Gastrocnemius medialis (tissue), 4 donors: ENCODE data around the gene CKB. TPM values are rescaled to one million over a fixed set of nuclear protein-coding genes. Genes with fewer than 3 reads are reported as not detected.

Experiments used
- ATAC-seq, 2 donors: fragments of 150-250 bp; one replicate each; pipeline ENCODE4 v1.9.1; 2016
- DNase-seq, 2 donors: peaks; one replicate each; pipeline ENCODE4 v3.0.0-alpha.2; 2019
- H3K27ac ChIP-seq, 4 donors: fragments of 200-600 bp; sonication (generic); 1 replicate in 1 of 4; 2 replicates in 3 of 4; pipeline ENCODE4 v1.5.1; 2016 to 2018; ENCODE audit warnings: mild to moderate bottlenecking in 2 of 4, moderate library complexity in 1 of 4
- H3K27me3 ChIP-seq, 3 donors: fragments of 200-600 bp; sonication (generic) in 2 of 3; 1 replicate in 1 of 3; 2 replicates in 2 of 3; pipeline versions ENCODE4 v1.5.1 to v1.6.0; 2016 to 2019; ENCODE audit warnings: mild to moderate bottlenecking in 1 of 3, moderate library complexity in 1 of 3
- H3K36me3 ChIP-seq, 2 donors: fragments of 200-600 bp; sonication (generic) in 1 of 2; one replicate each; pipeline ENCODE4 v1.5.1; 2017 to 2018
- H3K4me1 ChIP-seq, 2 donors: fragments of 200-600 bp; sonication (generic) in 1 of 2; one replicate each; pipeline ENCODE4 v1.5.1; 2016 to 2017; ENCODE audit warnings: mild to moderate bottlenecking in 2 of 2
- H3K4me3 ChIP-seq, 4 donors: fragments of 200-600 bp; sonication (generic) in 3 of 4; 1 replicate in 1 of 4; 2 replicates in 3 of 4; pipeline ENCODE4 v1.5.1; 2016 to 2019; ENCODE audit warnings: mild to moderate bottlenecking in 2 of 4
- H3K9me3 ChIP-seq, 3 donors: fragments of 200-600 bp; sonication (generic) in 2 of 3; 1 replicate in 1 of 3; 2 replicates in 2 of 3; pipeline ENCODE4 v1.5.1; 2016 to 2019
- POLR2A ChIP-seq, 2 donors: fragments of 450-650 bp; IDR thresholded peaks; one replicate each; pipeline ENCODE4 v1.6.1; 2017; ENCODE audit warnings: antibody characterized with exemption in 2 of 2, mild to moderate bottlenecking in 2 of 2, moderate library complexity in 2 of 2
- in situ Hi-C, 4 donors: fragments of 200-750 bp; cut with MboI; loops; one replicate each; pipeline versions ENCODE4 v1.15.0 to v1.8.0; 2017; ENCODE audit warnings: low sequenced_read_pairs in 4 of 4
- intact Hi-C: fragments of 100-400 bp; cut with DNase I; formaldehyde crosslinking; loops from one replicate; pipeline ENCODE4 v1.15.1; 2023; ENCODE audit warnings: low total_unique reads
- total RNA-seq, 4 donors: library from RNA; depleted of rRNA; stranded (reverse); fragments of >200 nt; gene quantifications; one replicate each; pipeline versions ENCODE4 v1.1.0 to v1.2.3, GENCODE V29; 2016
- TF ChIP-seq, protein P1 (sequence below), 5 experiments: fragments of 450-650 bp in 3 of 5; fragments of 200-600 bp in 2 of 5; sonication (generic) in 2 of 5; IDR thresholded peaks in 4 of 5; conservative IDR thresholded peaks in 1 of 5; 1 replicate in 4 of 5; 2 replicates in 1 of 5; pipeline ENCODE4 v1.5.1; 2016 to 2019; ENCODE audit warnings: antibody characterized with exemption in 5 of 5, mild to moderate bottlenecking in 3 of 5, moderate library complexity in 3 of 5

CKB gene
- total RNA-seq, 4 donors from 2014 or later = 20.7 to 110 (median 43.4) TPM

GRCh38 chr14:103560691-103561090, 38.1 kb upstream of the CKB start:
- Histone ChIP-seq H3K27me3 (no peaks in the 10 kb centered on the region), H3K27ac (peak overlapping the region; percentile 88 to 97 (median 92)), H3K9me3 (no peaks in the 10 kb centered on the region), H3K4me1 (peaks cover 70 to 79% of the 10 kb centered on the region in 2 donors), H3K36me3 (peaks cover 0 to 22% of the 10 kb centered on the region in 2 donors), H3K4me3 (peak overlapping the region in 3 of 4 donors; percentile 80 to 99 (median 89))
- ATAC-seq = no peak
- in situ Hi-C loops (loop anchor here in 1 of 4 donors (25.0 kb wide), 1 partner anchor 352 kb away; a partner anchor contains a TSS), intact Hi-C loops (loop anchor here (5.0 kb wide), 1 partner anchor 157 kb away; the partner anchor contains the start of genes XRCC3 and ZFYVE21)
- TF ChIP-seq, protein P1, sequence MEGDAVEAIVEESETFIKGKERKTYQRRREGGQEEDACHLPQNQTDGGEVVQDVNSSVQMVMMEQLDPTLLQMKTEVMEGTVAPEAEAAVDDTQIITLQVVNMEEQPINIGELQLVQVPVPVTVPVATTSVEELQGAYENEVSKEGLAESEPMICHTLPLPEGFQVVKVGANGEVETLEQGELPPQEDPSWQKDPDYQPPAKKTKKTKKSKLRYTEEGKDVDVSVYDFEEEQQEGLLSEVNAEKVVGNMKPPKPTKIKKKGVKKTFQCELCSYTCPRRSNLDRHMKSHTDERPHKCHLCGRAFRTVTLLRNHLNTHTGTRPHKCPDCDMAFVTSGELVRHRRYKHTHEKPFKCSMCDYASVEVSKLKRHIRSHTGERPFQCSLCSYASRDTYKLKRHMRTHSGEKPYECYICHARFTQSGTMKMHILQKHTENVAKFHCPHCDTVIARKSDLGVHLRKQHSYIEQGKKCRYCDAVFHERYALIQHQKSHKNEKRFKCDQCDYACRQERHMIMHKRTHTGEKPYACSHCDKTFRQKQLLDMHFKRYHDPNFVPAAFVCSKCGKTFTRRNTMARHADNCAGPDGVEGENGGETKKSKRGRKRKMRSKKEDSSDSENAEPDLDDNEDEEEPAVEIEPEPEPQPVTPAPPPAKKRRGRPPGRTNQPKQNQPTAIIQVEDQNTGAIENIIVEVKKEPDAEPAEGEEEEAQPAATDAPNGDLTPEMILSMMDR (IDR thresholded peaks at IDR 0.05 in 4 of 5, conservative IDR thresholded peaks at IDR 0.05 in 1 of 5) = no peak
- no peak for TF ChIP-seq POLR2A (IDR thresholded peaks at IDR 0.05)
- no peak for DNase-seq

DNA sequence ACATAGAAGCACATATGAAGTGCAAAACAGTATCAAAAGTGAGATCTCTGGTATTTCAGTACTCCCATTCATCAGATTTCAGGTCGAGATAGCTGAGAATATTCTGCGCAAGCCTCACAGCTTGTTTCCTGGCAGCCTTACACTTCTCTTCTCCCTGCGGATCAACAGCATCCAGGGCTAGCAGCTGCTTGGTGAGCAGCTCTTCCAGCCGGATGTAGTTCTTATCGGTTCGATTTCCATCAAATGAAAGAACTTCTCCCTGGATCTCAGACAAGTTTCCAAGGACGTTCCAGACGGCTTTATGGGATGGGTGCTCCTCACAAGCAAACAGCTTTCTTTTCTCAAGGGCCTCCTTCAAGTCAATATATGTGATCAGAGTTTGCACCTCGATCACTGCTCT, 37.1 kb upstream of the CKB start:
- Histone ChIP-seq H3K27me3 (no peaks in the 10 kb centered on the region), H3K4me3 (no peak overlapping the region), H3K9me3 (no peaks in the 10 kb centered on the region), H3K4me1 (peaks cover 78 to 79% of the 10 kb centered on the region in 2 donors), H3K27ac (peak overlapping the region in 3 of 4 donors; percentile 65 to 97 (median 93)), H3K36me3 (peaks cover 0 to 22% of the 10 kb centered on the region in 2 donors)
- in situ Hi-C loops (loop anchor here in 1 of 4 donors (25.0 kb wide), 1 partner anchor 353 kb away; a partner anchor contains a TSS), intact Hi-C loops (loop anchor here (5.0 to 10.0 kb wide), 2 partner anchors 158 to 1165 kb away; partner anchors contain the start of genes ADSS1, XRCC3 and ZFYVE21)
- no peak for TF ChIP-seq POLR2A (IDR thresholded peaks at IDR 0.05)
- TF ChIP-seq, protein P1 (IDR thresholded peaks at IDR 0.05 in 4 of 5, conservative IDR thresholded peaks at IDR 0.05 in 1 of 5) = no peak
- ATAC-seq (no peak), DNase-seq (no peak)

DNA sequence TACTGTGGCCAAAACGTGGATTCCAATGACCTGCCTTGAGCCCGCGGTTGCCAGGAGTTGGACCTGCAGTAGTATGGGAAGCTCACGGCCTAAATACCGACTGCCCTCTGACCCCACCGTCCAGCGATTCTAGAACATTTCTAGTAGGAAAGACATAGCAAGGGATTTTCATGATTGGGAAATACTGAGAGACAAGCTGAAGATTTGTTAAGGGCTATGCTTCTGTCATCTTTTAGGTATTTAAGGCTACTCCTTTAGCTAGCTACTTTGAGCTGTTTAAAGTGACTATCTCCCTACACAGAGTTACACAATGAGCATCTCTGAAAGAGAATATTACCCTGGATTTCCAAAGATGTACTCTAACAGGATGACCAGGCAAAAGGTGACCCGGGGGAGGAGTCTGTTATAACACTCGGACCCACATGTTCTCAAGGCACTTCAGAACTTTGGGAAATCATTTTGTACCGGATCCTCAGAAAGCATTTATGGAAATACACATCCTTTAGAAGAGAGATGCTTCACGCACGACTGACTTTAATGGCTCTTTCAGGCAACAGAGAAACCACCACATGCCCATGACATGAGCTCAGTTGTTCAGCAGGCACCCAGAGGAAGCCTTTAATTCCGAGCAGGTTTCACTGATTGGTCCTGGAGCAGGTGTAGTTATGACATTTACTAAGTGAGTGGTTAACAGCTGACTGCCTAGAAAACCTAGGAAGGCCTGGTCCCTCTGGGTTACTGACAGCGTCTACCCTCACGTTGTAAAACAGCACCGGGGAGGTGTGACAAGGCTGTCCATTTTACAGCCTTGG, 35.6 kb upstream of the CKB start:
- TF ChIP-seq, protein P1 (IDR thresholded peaks at IDR 0.05 in 4 of 5, conservative IDR thresholded peaks at IDR 0.05 in 1 of 5) = no peak
- no peak for TF ChIP-seq POLR2A (IDR thresholded peaks at IDR 0.05)
- DNase-seq (peak in 1 of 2 donors; percentile 73), ATAC-seq (peak; percentile 14 to 67)
- Histone ChIP-seq H3K4me1 (peaks cover 68 to 76% of the 10 kb centered on the region in 2 donors), H3K36me3 (peaks cover 0 to 22% of the 10 kb centered on the region in 2 donors), H3K4me3 (no peak overlapping the region), H3K9me3 (no peaks in the 10 kb centered on the region), H3K27ac (peak overlapping the region; percentile 65 to 97 (median 80)), H3K27me3 (no peaks in the 10 kb centered on the region)
- intact Hi-C loops = loop anchor here (10.0 kb wide), 1 partner anchor 1167 kb away; the partner anchor contains the start of gene ADSS1
- in situ Hi-C loops = loop anchor here in 1 of 4 donors (25.0 kb wide), 1 partner anchor 354 kb away; a partner anchor contains a TSS

- intact Hi-C loops = loop anchor here (10.0 kb wide), 1 partner anchor 1168 kb away; the partner anchor contains the start of gene ADSS1
- Histone ChIP-seq H3K27ac (peak overlapping the region; percentile 65 to 97 (median 80)), H3K4me3 (no peak overlapping the region), H3K36me3 (peaks cover 0 to 22% of the 10 kb centered on the region in 2 donors), H3K27me3 (no peaks in the 10 kb centered on the region), H3K9me3 (no peaks in the 10 kb centered on the region), H3K4me1 (peaks cover 79 to 86% of the 10 kb centered on the region in 2 donors)
- DNase-seq (no peak), ATAC-seq (no peak)
- TF ChIP-seq, protein P1 (IDR thresholded peaks at IDR 0.05 in 4 of 5, conservative IDR thresholded peaks at IDR 0.05 in 1 of 5) = no peak
- TF ChIP-seq POLR2A (IDR thresholded peaks at IDR 0.05) = no peak
- in situ Hi-C loops = loop anchor here in 1 of 4 donors (25.0 kb wide), 1 partner anchor 355 kb away; a partner anchor contains a TSS
Observed at GRCh38 chr14:103556946-103557758, 34.5 kb upstream of the CKB start.
